Osteocyte (in vitro differentiated cells): ENCODE results near the gene KREMEN1. TPM values are rescaled to one million over a fixed set of nuclear protein-coding genes. Genes with fewer than 3 reads are reported as not detected.

ENCODE experiments used
- DNase-seq: peaks from one replicate; pipeline ENCODE4 v3.0.0; 2021; ENCODE audit warnings: mixed read lengths; ENCODE audit not compliant: unreplicated experiment; ENCODE audit errors: extremely low spot score
- H3K27ac Mint-ChIP-seq: one replicate; pipeline ENCODE4 v1.8.0; 2021; ENCODE audit warnings: mild to moderate bottlenecking, mixed read lengths; ENCODE audit not compliant: unreplicated experiment
- H3K27me3 Mint-ChIP-seq: one replicate; pipeline ENCODE4 v1.8.0; 2021; ENCODE audit warnings: mixed read lengths; ENCODE audit not compliant: unreplicated experiment
- H3K36me3 Mint-ChIP-seq: one replicate; pipeline ENCODE4 v1.8.0; 2021; ENCODE audit warnings: mixed read lengths; ENCODE audit not compliant: unreplicated experiment
- H3K4me1 Mint-ChIP-seq: one replicate; pipeline ENCODE4 v1.8.0; 2021; ENCODE audit warnings: mixed read lengths; ENCODE audit not compliant: unreplicated experiment
- H3K4me3 Mint-ChIP-seq: one replicate; pipeline ENCODE4 v1.8.0; 2021; ENCODE audit warnings: mild to moderate bottlenecking, moderate library complexity, mixed read lengths; ENCODE audit not compliant: unreplicated experiment
- H3K9me3 Mint-ChIP-seq: one replicate; pipeline ENCODE4 v1.8.0; 2021; ENCODE audit warnings: mixed read lengths; ENCODE audit not compliant: unreplicated experiment
- total RNA-seq: library from RNA; stranded (reverse); gene quantifications from 2 replicates; pipeline ENCODE4 v1.2.1, GENCODE V29; 2021
- TF ChIP-seq, protein P1 (sequence below): fragments of 200-600 bp; sonication (generic); IDR thresholded peaks from 2 replicates; pipeline ENCODE4 v1.5.0; 2021; ENCODE audit warnings: antibody characterized with exemption, mild to moderate bottlenecking, moderate library complexity

The KREMEN1 gene
- total RNA-seq, 1 donor from 2014 or later, result 2.9 TPM

DNA sequence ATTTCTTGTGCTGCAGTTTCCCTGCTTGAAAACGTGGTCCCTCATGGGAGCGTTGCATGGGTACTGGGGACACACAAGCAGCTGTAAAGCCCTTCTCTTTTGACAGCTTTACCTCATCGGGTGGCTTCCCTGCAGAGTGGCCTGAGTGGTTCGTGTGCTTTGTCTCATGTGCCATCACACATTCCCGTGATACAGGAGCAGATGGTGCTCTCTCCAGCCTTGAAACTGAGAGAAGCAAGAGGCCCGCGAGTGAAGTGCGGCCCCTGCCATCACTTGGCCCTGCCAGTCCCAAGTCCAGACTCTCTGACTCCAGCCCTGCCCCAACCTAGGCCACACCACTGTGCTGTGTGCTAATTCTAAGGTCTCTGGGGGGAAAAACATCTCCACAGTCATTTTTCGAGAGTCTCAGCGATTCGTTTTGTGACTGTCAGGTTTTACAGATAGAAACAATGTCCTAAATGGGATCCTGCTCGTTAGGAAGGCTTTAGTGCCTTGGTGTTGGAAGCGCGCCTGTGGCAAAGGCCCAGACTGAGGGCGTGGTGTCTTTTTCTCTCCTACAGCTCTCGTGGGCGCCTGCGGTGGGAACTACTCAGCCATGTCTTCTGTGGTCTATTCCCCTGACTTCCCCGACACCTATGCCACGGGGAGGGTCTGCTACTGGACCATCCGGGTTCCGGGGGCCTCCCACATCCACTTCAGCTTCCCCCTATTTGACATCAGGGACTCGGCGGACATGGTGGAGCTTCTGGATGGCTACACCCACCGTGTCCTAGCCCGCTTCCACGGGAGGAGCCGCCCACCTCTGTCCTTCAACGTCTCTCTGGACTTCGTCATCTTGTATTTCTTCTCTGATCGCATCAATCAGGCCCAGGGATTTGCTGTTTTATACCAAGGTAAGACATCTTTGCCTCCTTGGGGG is 64.2 kb downstream of the KREMEN1 start:
- peaks cover 3% of the 10 kb centered on the region for H3K27me3 Mint-ChIP-seq
- H3K4me1 Mint-ChIP-seq, result no peaks in the 10 kb centered on the region
- DNase-seq, result no peak
- H3K4me3 Mint-ChIP-seq, result no peak overlapping the region
- no peak overlapping the region for H3K27ac Mint-ChIP-seq
- H3K9me3 Mint-ChIP-seq, result peaks cover 5% of the 10 kb centered on the region
- peaks cover 6% of the 10 kb centered on the region for H3K36me3 Mint-ChIP-seq
- TF ChIP-seq, protein P1, sequence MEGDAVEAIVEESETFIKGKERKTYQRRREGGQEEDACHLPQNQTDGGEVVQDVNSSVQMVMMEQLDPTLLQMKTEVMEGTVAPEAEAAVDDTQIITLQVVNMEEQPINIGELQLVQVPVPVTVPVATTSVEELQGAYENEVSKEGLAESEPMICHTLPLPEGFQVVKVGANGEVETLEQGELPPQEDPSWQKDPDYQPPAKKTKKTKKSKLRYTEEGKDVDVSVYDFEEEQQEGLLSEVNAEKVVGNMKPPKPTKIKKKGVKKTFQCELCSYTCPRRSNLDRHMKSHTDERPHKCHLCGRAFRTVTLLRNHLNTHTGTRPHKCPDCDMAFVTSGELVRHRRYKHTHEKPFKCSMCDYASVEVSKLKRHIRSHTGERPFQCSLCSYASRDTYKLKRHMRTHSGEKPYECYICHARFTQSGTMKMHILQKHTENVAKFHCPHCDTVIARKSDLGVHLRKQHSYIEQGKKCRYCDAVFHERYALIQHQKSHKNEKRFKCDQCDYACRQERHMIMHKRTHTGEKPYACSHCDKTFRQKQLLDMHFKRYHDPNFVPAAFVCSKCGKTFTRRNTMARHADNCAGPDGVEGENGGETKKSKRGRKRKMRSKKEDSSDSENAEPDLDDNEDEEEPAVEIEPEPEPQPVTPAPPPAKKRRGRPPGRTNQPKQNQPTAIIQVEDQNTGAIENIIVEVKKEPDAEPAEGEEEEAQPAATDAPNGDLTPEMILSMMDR, result no peak

DNA sequence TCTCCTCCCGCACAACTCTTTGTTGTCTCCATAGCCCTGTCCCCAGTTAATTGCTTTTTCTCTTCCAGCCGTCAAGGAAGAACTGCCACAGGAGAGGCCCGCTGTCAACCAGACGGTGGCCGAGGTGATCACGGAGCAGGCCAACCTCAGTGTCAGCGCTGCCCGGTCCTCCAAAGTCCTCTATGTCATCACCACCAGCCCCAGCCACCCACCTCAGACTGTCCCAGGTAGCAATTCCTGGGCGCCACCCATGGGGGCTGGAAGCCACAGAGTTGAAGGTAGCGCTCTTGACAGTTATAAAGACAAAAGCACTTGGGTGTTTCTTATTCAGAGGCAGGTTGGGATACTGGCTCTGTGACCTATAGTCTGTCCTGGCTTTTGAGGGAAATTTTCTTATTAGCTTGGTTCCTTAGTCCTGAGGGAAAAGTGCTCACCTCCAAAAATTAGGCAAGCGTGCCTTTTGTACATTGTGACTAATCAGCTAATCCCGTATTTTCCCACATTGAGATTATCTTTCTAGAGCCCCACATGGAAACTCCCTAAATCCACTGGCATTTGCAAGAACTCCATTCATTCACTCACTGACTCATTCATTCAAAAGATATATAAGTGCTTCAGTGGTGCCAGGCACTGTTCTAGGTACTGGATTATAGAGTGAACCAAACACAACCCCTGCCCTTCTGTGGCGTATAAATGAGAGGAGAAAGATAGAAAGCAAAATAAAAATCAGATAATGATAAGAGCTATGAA is 65.9 kb downstream of the KREMEN1 start:
- H3K27me3 Mint-ChIP-seq, result peaks cover 3% of the 10 kb centered on the region
- peaks cover 2% of the 10 kb centered on the region for H3K9me3 Mint-ChIP-seq
- no peaks in the 10 kb centered on the region for H3K4me1 Mint-ChIP-seq
- TF ChIP-seq, protein P1, result no peak
- H3K4me3 Mint-ChIP-seq, result no peak overlapping the region
- H3K27ac Mint-ChIP-seq, result no peak overlapping the region
- H3K36me3 Mint-ChIP-seq, result peaks cover 3% of the 10 kb centered on the region
- no peak for DNase-seq

DNA sequence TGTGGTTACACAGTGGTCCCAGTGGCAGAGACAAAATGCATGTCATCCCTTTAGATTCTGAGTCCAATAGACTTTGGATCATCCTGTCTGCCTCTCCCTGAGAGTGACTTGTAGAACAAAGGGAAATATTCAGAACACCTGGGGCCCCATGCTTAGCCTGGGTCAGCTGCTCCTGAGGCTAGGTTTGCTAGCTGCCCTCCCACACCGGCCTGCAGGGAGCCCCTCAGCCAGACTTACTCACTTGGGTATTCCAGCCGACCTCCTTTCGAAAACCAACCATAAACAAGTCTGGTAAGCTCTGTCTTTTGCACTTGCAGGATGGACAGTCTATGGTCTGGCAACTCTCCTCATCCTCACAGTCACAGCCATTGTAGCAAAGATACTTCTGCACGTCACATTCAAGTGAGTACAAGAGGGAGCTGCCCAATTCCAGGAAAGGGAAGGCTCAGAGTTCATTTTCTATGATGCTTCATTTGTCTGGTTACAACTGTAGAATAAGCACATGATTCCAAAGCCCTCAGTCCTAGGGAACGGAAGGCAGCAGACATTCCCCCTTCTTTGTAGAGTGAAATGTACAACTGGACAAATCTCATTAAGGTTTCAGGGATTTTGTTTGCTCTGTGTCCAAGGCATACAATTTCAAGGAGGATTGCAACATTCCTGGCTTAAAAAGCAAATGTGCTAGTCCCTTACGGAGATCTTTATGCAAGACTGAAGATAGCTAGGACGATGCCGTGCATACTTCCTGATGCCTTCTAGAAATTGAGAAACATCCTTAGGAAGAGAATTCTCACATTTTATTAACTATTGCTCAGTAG is 67.3 kb downstream of the KREMEN1 start:
- DNase-seq, result no peak
- H3K27me3 Mint-ChIP-seq, result no peaks in the 10 kb centered on the region
- H3K36me3 Mint-ChIP-seq, result no peaks in the 10 kb centered on the region
- no peaks in the 10 kb centered on the region for H3K4me1 Mint-ChIP-seq
- TF ChIP-seq, protein P1, result no peak
- no peaks in the 10 kb centered on the region for H3K9me3 Mint-ChIP-seq
- no peak overlapping the region for H3K4me3 Mint-ChIP-seq
- no peak overlapping the region for H3K27ac Mint-ChIP-seq

DNA sequence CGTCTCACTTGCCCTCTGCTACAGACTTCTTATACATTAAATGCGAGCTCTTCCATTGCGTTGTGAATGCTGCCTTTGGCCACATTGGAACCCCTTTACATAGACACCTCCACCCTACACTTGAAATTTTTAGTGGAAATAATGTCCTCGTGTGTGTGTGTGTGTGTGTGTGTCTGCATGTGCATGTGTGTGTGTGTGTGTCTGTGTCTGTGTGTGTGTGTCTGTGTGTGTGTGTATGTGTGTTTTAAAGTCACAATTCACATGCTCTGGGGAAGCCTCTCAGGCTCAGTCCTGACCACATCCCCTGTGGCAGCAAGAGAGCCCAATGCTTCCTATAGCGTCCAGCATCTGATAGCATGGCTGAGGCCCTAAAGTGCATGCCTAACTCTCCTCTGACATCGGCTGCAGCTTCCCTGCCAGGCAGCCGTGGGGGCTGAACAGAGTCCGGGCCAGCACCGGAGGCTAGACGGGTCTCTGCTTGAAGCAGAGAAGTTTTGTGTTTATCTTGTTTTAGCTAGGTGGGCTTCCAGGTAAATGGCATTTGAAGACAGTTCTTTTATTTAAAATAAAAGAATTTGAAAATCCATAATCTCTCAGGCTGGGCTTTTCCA is 68.3 kb downstream of the KREMEN1 start:
- no peak for DNase-seq
- no peaks in the 10 kb centered on the region for H3K4me1 Mint-ChIP-seq
- H3K9me3 Mint-ChIP-seq, result no peaks in the 10 kb centered on the region
- H3K36me3 Mint-ChIP-seq, result no peaks in the 10 kb centered on the region
- no peaks in the 10 kb centered on the region for H3K27me3 Mint-ChIP-seq
- H3K27ac Mint-ChIP-seq, result no peak overlapping the region
- TF ChIP-seq, protein P1, result no peak
- no peak overlapping the region for H3K4me3 Mint-ChIP-seq
